Measurements from ENCODE around the gene KPNA3.

- TF ChIP-seq CTCF (IDR thresholded peaks at IDR 0.05; ENCODE audit: low read depth, low read length) = no peak
- TF ChIP-seq EZH2phosphoT487 (IDR thresholded peaks at IDR 0.05; ENCODE audit: low read depth) = no peak
These were observed 81.1 kb downstream of the KPNA3 start for GRCh38 chr13:49711218-49711863.
